DMS114 treated with DMSO at 0.1 percent for 48 hours (cell line): ENCODE data around the gene HIP1.
"Not testable (repeated sequence)": the region's sequence is repeated elsewhere in the genome, so short reads cannot be mapped to it uniquely, and the experiment has no call there.

Experiments used
- DNase-seq: peaks from one replicate; lab custom pipeline; 2025; ENCODE audit not compliant: unreplicated experiment; lab: John Stamatoyannopoulos, UW

HIP1 gene

GRCh38 chr7:75646571-75647102, 92.1 kb downstream of the HIP1 start:
- DNase-seq: no peak

DNA sequence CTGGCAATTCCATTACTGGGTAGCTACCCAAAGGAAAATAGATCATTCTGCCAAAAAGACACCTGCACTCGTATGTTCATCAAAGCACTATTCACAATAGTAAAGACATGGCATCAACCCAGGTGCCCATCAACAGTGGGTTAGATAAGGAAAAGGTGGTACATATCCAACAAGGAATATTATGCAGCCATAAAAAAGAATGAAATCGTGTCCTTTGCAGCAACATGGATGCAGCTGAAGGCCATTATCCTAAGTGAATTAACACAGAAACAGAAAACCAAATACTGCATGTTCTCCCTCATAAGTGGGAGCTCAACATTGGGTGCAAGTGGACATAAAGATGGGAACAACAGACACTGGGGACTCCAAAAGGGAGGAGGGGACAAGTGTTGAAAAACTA, 93.2 kb downstream of the HIP1 start:
- DNase-seq: no peak

- DNase-seq: no peak
These were observed 94.2 kb downstream of the HIP1 start for GRCh38 chr7:75644589-75644988.

- DNase-seq: peak; percentile 25
These were observed 95.8 kb downstream of the HIP1 start for GRCh38 chr7:75642810-75643486.

DNA sequence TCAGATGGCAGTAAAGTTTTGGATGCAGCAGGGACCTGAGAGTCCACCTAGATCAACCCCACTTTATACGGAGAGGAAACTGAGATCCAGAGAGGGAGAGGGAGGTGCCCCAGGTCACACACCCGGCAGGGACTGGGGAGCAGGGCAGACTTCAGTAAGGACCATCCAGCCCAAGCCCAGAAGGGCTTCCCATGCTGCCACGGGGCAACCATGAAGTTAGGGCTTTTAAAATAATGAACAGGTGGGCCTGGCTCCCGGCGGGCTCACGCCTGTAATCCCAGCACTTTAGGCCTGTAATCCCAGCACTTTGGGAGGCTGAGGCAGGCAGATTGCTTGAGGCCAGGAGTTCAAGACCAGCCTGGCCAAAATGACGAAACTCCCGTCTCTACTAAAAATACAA, 98.5 kb downstream of the HIP1 start:
- DNase-seq: no peak

- no peak for DNase-seq
These were observed 98.9 kb downstream of the HIP1 start for GRCh38 chr7:75639886-75640190.

GRCh38 chr7:75639071-75639885, 99.5 kb downstream of the HIP1 start:
- DNase-seq: no peak

GRCh38 chr7:75638594-75639070, 100.1 kb downstream of the HIP1 start:
- no peak for DNase-seq

DNA sequence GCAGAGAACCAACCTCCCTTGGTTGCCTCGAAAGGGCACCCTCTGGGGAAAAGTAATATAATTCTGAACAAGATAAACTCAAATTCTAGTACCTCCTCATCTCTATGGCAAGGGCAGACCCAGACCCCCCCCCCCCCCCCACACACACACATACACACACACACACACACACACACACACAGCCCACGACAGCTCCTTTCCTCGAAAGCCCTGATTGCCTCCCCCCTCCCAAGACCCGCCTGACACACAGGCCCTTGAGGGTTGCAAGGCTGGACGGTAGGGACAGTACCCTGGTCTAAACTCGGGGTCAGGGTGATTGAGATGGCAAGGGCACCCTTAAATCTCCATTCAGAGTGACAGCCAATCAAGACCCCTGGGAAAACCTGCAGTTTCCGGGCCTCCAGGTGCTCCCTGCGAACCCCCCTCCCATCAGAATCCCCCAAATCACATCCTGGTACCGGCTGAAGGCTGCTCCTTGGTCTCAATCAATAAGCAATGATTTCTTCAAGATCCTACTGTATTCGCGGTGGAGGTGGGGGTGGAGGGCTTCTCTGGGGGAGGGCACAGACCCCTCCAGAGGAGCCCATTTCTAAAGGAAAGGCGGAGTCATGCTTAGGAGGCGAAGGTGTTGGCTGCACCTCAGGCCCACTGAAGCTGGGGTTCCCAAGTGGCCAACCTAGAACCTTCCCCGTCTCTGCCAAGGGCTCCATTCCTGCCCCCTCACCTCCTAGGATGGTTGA, 100.7 kb downstream of the HIP1 start:
- DNase-seq: no peak

DNA sequence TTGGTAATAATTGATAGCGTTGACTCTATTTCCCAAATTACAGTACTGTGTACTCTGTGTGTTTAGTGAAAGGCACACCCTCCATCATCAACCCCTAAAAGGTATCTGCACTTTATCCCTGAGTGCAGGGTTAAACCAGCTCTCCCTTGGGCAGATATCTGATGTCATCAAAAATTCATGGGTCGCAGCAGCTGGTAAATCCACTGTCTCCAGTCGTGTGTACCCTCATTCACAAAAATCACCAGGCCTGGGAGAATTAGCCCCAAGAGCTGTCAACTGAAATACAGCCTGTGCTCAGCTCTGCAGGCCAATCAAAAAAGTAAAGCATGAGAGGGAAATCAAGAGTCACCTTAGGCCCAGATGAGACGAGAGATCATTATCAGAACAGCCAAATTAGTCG, 103.7 kb downstream of the HIP1 start:
- DNase-seq: no peak

GRCh38 chr7:75632587-75632986, 106.2 kb downstream of the HIP1 start:
- DNase-seq: not testable (repeated sequence)

- DNase-seq: no peak
These were observed 107.0 kb downstream of the HIP1 start for GRCh38 chr7:75631711-75632110.

GRCh38 chr7:75630549-75630948, 108.2 kb downstream of the HIP1 start:
- DNase-seq: no peak

DNA sequence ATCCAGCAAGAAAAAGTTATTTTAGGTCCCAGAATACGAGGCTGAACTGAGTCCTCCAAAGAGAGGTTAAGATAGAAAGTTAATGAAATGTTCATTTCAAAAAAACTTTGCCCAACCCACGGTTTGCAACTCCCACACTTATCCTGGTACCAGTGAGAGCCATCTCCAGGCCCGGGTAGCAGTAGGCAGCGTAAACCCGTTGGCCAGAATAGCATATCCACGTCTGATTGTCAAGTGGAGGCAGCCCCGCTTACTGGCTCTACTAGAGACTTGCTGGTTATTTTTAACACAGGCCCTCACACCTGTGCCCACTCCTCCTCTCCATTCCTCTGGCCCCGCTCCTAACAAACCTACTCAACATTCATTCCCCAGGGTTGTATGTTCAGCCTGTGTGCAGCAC, 109.7 kb downstream of the HIP1 start:
- no peak for DNase-seq

- DNase-seq: no peak
These were observed 110.7 kb downstream of the HIP1 start for GRCh38 chr7:75628055-75628454.

- no peak for DNase-seq
These were observed 111.8 kb downstream of the HIP1 start for GRCh38 chr7:75626954-75627353.

DNA sequence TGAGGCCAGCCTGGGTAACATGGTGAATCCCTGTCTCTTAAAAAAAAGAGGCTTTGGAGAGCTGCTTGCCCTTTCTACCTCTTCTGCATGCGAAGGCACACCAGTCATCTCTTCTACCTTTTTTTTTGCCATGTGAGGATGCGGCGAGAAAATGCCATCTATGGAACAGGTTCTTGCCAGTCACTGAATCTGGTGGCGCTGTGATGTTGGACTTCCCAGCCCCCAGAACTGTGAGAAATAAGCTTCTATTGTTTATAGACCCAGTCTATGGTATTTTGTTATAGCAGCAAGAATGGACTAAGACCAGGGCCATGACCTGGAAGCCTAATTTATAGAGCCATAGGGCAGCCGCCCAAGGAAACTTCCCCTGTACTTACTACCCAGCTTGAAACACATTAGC, 112.9 kb downstream of the HIP1 start:
- DNase-seq: no peak

- DNase-seq: no peak
These were observed 114.5 kb downstream of the HIP1 start for GRCh38 chr7:75624134-75624832.

DNA sequence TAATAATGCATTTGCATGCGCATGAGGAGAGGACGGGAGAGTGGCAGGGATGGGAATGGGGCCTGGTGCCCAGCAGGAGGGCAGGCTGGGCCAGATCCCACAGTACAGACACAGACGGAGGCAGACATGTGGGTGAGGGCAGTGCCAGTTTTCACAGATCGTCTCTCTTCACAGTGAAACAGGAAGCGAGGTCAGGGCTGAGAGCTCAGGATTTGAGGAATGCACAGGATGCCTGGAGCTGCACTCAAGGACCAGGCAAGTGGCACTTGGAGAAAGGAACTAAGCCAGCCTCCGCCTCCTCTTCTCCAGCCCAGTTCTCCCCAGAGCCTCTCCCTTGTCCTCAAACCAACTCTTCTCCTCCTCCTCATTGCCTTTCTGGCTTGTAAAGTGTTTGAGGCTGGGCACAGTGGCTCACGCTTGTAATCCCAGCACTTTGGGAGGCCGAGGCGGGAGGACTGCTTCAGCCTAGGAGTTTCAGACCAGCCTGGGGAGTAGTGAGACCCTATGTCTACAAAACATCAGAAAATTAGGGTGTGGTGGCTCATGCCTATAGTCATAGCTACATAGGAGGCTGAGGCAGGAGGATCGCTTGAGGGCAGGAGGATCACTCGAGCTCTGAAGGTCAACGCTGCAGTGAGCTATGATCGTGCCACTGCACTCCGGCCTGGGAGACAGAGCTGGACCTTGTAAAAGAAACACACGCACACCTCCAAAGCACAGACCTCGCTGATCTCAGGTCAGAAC, 115.2 kb downstream of the HIP1 start:
- no peak for DNase-seq

- DNase-seq: no peak
These were observed 117.6 kb downstream of the HIP1 start for GRCh38 chr7:75621124-75621523.
